Left lung (tissue), 10 donors: ENCODE results near the gene HSPBAP1. TPM values are rescaled to one million over a fixed set of nuclear protein-coding genes. Genes with fewer than 3 reads are reported as not detected.

Experiments used
- ATAC-seq: fragments of 200-7000 bp; cut with Tn5 transposase; one replicate; pipeline ENCODE4 v1.9.1; 2020; ENCODE audit warnings: moderate library complexity
- DNase-seq, 4 donors: peaks; one replicate each; pipeline ENCODE4 v3.0.0-alpha.2; 2013 to 2020
- H3K27ac ChIP-seq, 2 donors: fragments of 200-600 bp; sonication (generic) in 1 of 2; one replicate each; pipeline versions ENCODE4 v1.5.0 to v1.8.0; 2020 to 2021
- H3K27me3 ChIP-seq, 2 donors: fragments of 200-600 bp; sonication (generic) in 1 of 2; one replicate each; pipeline versions ENCODE4 v1.5.0 to v1.8.0; 2020 to 2021
- H3K36me3 ChIP-seq, 2 donors: fragments of 200-600 bp; sonication (generic) in 1 of 2; one replicate each; pipeline versions ENCODE4 v1.5.0 to v1.8.0; 2020 to 2021
- H3K4me1 ChIP-seq, 2 donors: fragments of 200-600 bp; one replicate each; pipeline ENCODE4 v1.8.0; 2021
- H3K4me3 ChIP-seq, 2 donors: fragments of 200-600 bp; sonication (generic) in 1 of 2; one replicate each; pipeline versions ENCODE4 v1.5.0 to v1.8.0; 2020 to 2021; ENCODE audit warnings: mild to moderate bottlenecking in 1 of 2
- H3K9me3 ChIP-seq, 2 donors: fragments of 200-600 bp; sonication (generic) in 1 of 2; one replicate each; pipeline versions ENCODE4 v1.5.0 to v1.8.0; 2020 to 2021
- CTCF ChIP-seq, 2 donors: fragments of 200-600 bp; sonication (generic) in 1 of 2; IDR thresholded peaks; one replicate each; pipeline versions ENCODE4 v1.5.0 to v1.8.0; 2021; ENCODE audit warnings: antibody characterized with exemption in 2 of 2
- intact Hi-C, 2 donors: fragments of 100-400 bp; cut with DNase I; formaldehyde crosslinking; loops; one replicate each; pipeline versions ENCODE4 v1.11.2 to v1.14.2; 2022
- polyA plus RNA-seq, 6 donors: library from polyadenylated mRNA; unstranded; fragments of 120-200 nt; gene quantifications; one replicate each; pipeline ENCODE4 v1.2.1, GENCODE V29; 2013; ENCODE audit not compliant: insufficient read length in 6 of 6
- total RNA-seq, 2 donors: library from RNA; stranded (reverse); fragmentation: NEBNext Ultra II Directional; extraction: Animal tissue kit (Norgen Biotek cat#: 25700); gene quantifications; one replicate each; pipeline ENCODE4 v1.2.1, GENCODE V29; 2021
- donor health status: DM: no; HTN: yes; CAD: no.
- donor health status: DM: no; HTN: no; CAD: no.

Gene HSPBAP1
- total and polyA plus RNA-seq, 8 donors = 8.2 to 16.0 (median 13.1) TPM

DNA sequence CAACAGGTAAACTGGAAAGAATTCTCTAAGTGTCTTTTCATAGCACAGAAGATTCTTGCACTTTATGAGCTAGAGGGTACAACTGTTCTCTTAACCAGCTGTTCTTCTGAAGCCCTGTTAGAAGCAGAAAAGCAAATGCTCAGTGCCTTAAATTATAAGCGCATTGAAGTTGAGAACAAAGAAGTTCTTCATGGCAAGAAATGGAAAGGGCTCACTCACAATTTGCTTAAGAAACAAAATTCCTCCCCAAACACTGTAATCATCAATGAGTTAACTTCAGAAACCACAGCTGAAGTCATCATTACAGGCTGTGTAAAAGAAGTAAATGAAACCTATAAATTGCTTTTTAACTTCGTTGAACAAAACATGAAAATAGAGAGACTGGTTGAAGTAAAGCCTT, 93.4 kb downstream of the HSPBAP1 start:
- Histone ChIP-seq H3K4me1 (no peaks in the 10 kb centered on the region), H3K27ac (no peak overlapping the region), H3K36me3 (no peaks in the 10 kb centered on the region), H3K4me3 (no peak overlapping the region), H3K9me3 (no peaks in the 10 kb centered on the region), H3K27me3 (no peaks in the 10 kb centered on the region)
- intact Hi-C loops = no loop called here
- DNase-seq (no peak), ATAC-seq (no peak)
- no peak for TF ChIP-seq CTCF (IDR thresholded peaks at IDR 0.05)

GRCh38 chr3:122697952-122698620, 95.5 kb downstream of the HSPBAP1 start:
- TF ChIP-seq CTCF (IDR thresholded peaks at IDR 0.05) = no peak
- peak; percentile 57 for ATAC-seq
- DNase-seq = no peak

GRCh38 chr3:122695927-122696561, 97.6 kb downstream of the HSPBAP1 start:
- ATAC-seq (peak; percentile 62), DNase-seq (no peak)
- peaks cover 0 to 2% of the 10 kb centered on the region in 2 donors for H3K4me1 ChIP-seq
- H3K36me3 ChIP-seq = no peaks in the 10 kb centered on the region
- no peak for TF ChIP-seq CTCF (IDR thresholded peaks at IDR 0.05)
- no peaks in the 10 kb centered on the region for H3K9me3 ChIP-seq
- intact Hi-C loops = no loop called here
- H3K27me3 ChIP-seq = no peaks in the 10 kb centered on the region
- H3K4me3 ChIP-seq = no peak overlapping the region
- H3K27ac ChIP-seq = peak overlapping the region in 1 of 2 donors; percentile 23

More at GRCh38 chr3:122697952-122698620, 95.5 kb downstream of the HSPBAP1 start:
- no peak overlapping the region for H3K27ac ChIP-seq
- H3K4me3 ChIP-seq = no peak overlapping the region
- H3K4me1 ChIP-seq = peaks cover 0 to 2% of the 10 kb centered on the region in 2 donors
- no peaks in the 10 kb centered on the region for H3K27me3 ChIP-seq
- H3K9me3 ChIP-seq = no peaks in the 10 kb centered on the region
- intact Hi-C loops = no loop called here
- H3K36me3 ChIP-seq = no peaks in the 10 kb centered on the region

DNA sequence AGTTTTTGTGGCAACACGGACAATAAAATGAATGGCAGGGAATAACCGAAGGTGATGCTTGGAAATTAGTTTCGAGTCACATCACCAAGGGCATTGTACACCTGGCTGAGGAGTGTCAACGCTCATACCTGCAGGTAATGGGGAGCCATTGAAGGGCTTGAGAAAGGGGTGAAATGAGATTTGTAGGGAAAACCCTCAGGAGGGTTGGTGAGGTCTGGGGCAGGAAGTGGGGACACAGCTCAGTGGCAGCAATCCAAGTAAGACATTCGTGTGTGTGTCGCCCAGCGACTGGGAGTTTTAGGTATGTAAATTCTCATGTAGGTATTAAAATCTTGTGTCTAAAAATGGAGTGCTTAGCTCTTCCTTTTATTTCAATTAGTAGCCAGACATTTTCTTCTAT, 98.7 kb downstream of the HSPBAP1 start:
- Histone ChIP-seq H3K27me3 (no peaks in the 10 kb centered on the region), H3K9me3 (no peaks in the 10 kb centered on the region), H3K4me3 (no peak overlapping the region), H3K4me1 (peaks cover 0 to 2% of the 10 kb centered on the region in 2 donors), H3K27ac (no peak overlapping the region), H3K36me3 (no peaks in the 10 kb centered on the region)
- TF ChIP-seq CTCF (IDR thresholded peaks at IDR 0.05) = no peak
- intact Hi-C loops = no loop called here
- DNase-seq (no peak), ATAC-seq (no peak)

DNA sequence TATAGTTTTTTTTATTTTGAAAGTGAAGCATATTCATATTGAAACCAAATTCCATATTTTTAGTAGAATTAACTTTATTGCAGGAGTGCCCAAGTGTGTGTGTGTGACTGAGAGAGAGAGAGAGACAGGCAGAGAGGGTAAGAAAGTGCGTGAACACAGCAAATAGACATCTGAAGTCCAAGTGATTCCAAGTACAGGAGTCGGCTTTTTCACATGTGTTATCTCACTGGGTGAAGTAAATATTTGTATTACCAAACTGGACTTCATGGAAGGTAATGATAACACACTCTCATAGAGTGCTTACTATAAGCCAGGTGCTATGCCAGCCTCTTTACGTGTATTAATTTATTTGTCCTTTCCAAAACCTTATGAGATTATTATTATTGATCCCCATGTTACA, 101.0 kb downstream of the HSPBAP1 start:
- peak; percentile 34 for ATAC-seq
- intact Hi-C loops = no loop called here
- Histone ChIP-seq H3K4me1 (peaks cover 0 to 7% of the 10 kb centered on the region in 2 donors), H3K27ac (no peak overlapping the region), H3K9me3 (no peaks in the 10 kb centered on the region), H3K36me3 (no peaks in the 10 kb centered on the region), H3K4me3 (no peak overlapping the region), H3K27me3 (no peaks in the 10 kb centered on the region)
- DNase-seq = no peak
- no peak for TF ChIP-seq CTCF (IDR thresholded peaks at IDR 0.05)
